SK-N-SH (cell line): ENCODE measurements around the gene CPED1. TPM values are rescaled to one million over a fixed set of nuclear protein-coding genes. Genes with fewer than 3 reads are reported as not detected.

Experiments used
- CTCF ChIA-PET: fragments of 300-600, 350-600 bp; formaldehyde crosslinking; extraction: SDS; loops from one replicate; lab custom pipeline; 2021; lab: Yijun Ruan, JAX
- POLR2A ChIA-PET: fragments of 350-600 bp; sonication (Branson Sonifier 250); formaldehyde crosslinking; extraction: SDS; loops from one replicate; lab custom pipeline; 2020; ENCODE audit warnings: antibody characterized with exemption, inconsistent platforms; lab: Yijun Ruan, JAX
- DNase-seq: peaks from one replicate; pipeline ENCODE4 v3.0.0; 2012
- H2AFZ ChIP-seq: fragments of 200-600 bp; sonication (generic); 2 replicates; pipeline ENCODE4 v1.8.1; 2016; ENCODE audit warnings: antibody characterized with exemption, mild to moderate bottlenecking, low read depth
- H3F3A ChIP-seq: fragments of 200-600 bp; sonication (generic); replicated peaks from 2 replicates; pipeline ENCODE3; 2016; ENCODE audit warnings: antibody characterized with exemption, mild to moderate bottlenecking; ENCODE audit not compliant: insufficient read depth
- H3K27ac ChIP-seq, 2 experiments: fragments of 200-500 bp in 1 of 2; fragments of 200-600 bp in 1 of 2; sonication (Bioruptor generic) in 1 of 2; sonication (generic), shearing (Covaris generic) in 1 of 2; 2 replicates each; pipeline versions ENCODE4 v1.5.1 to v1.6.1; 2014 to 2016; ENCODE audit warnings: low read depth in 2 of 2, inconsistent platforms in 1 of 2, low read length in 1 of 2, mild to moderate bottlenecking in 1 of 2, mixed read lengths in 1 of 2
- H3K27me3 ChIP-seq: fragments of 200-600 bp; sonication (generic), shearing (Covaris generic); 2 replicates; pipeline ENCODE4 v1.6.1; 2016; ENCODE audit warnings: mixed run types; ENCODE audit not compliant: insufficient read depth
- H3K36me3 ChIP-seq, 2 experiments: fragments of 200-500 bp in 1 of 2; fragments of 200-600 bp in 1 of 2; sonication (Bioruptor generic) in 1 of 2; sonication (generic) in 1 of 2; replicated peaks in 1 of 2; 2 replicates each; pipeline versions ENCODE3 to v1.5.1; 2014 to 2016; ENCODE audit warnings: low read length in 1 of 2, mild to moderate bottlenecking in 1 of 2; ENCODE audit not compliant: insufficient read depth in 2 of 2, control insufficient read depth in 1 of 2
- H3K4me1 ChIP-seq, 2 experiments: fragments of 200-500 bp in 1 of 2; fragments of 200-600 bp in 1 of 2; sonication (Bioruptor generic) in 1 of 2; sonication (generic), shearing (Covaris generic) in 1 of 2; 2 replicates each; pipeline versions ENCODE4 v1.5.1 to v1.6.1; 2014 to 2016; ENCODE audit warnings: low read depth in 1 of 2, low read length in 1 of 2, mixed run types in 1 of 2; ENCODE audit not compliant: insufficient read depth in 2 of 2, control insufficient read depth in 1 of 2
- H3K4me2 ChIP-seq: fragments of 200-600 bp; sonication (generic), shearing (Covaris generic); 2 replicates; pipeline ENCODE4 v1.6.1; 2017; ENCODE audit warnings: mixed run types
- H3K4me3 ChIP-seq, 2 experiments: fragments of 200-500 bp in 1 of 2; fragments of 200-600 bp in 1 of 2; sonication (Bioruptor generic) in 1 of 2; sonication (generic), shearing (Covaris generic) in 1 of 2; 2 replicates each; pipeline versions ENCODE4 v1.5.1 to v1.8.1; 2014 to 2016; ENCODE audit warnings: low read depth in 2 of 2, inconsistent platforms in 1 of 2, low read length in 1 of 2, mild to moderate bottlenecking in 1 of 2, mixed read lengths in 1 of 2, moderate library complexity in 1 of 2
- H3K79me2 ChIP-seq: fragments of 200-600 bp; sonication (generic); 2 replicates; pipeline ENCODE4 v1.8.1; 2017; ENCODE audit warnings: mild to moderate bottlenecking; ENCODE audit not compliant: insufficient read depth
- H3K9ac ChIP-seq: fragments of 200-600 bp; sonication (generic); 2 replicates; pipeline ENCODE4 v1.6.1; 2017; ENCODE audit warnings: mixed run types
- H3K9me2 ChIP-seq: fragments of 200-600 bp; sonication (generic); 2 replicates; pipeline ENCODE4 v1.6.1; 2017; ENCODE audit warnings: mixed run types
- H3K9me3 ChIP-seq: fragments of 200-600 bp; sonication (generic); 2 replicates; pipeline ENCODE4 v1.6.1; 2017; ENCODE audit warnings: mixed run types, mild to moderate bottlenecking, moderate library complexity
- H4K20me1 ChIP-seq: fragments of 200-600 bp; sonication (generic); 2 replicates; pipeline ENCODE4 v1.6.1; 2017; ENCODE audit warnings: mild to moderate bottlenecking, mixed run types; ENCODE audit not compliant: insufficient read depth
- CHD2 ChIP-seq: fragments of 150-350 bp; IDR thresholded peaks from 2 replicates; pipeline ENCODE4 v1.6.1; 2018; ENCODE audit warnings: low read length; ENCODE audit not compliant: partially characterized antibody
- FOSL2 ChIP-seq: IDR thresholded peaks from 2 replicates; pipeline ENCODE4 v1.4.0; 2012; ENCODE audit warnings: low read depth, mild to moderate bottlenecking, moderate library complexity, borderline replicate concordance
- FOXJ3 ChIP-seq: sonication (generic); formaldehyde crosslinking; IDR thresholded peaks from 2 replicates; pipeline ENCODE4 v1.5.1; 2020; ENCODE audit warnings: mild to moderate bottlenecking, missing genetic modification reagents
- JUND ChIP-seq: IDR thresholded peaks from 2 replicates; pipeline ENCODE4 v1.4.0; 2012
- MEF2A ChIP-seq: IDR thresholded peaks from 2 replicates; pipeline ENCODE4 v1.4.0; 2012; ENCODE audit warnings: low read depth, borderline replicate concordance
- MXI1 ChIP-seq: IDR thresholded peaks from 2 replicates; pipeline ENCODE4 v1.6.1; 2012; ENCODE audit warnings: mild to moderate bottlenecking, low read depth, low read length, improper control_type of control experiment
- NFIC ChIP-seq: IDR thresholded peaks from 2 replicates; pipeline ENCODE4 v1.4.0; 2012; ENCODE audit warnings: borderline replicate concordance
- POLR2AphosphoS5 ChIP-seq: IDR thresholded peaks from 2 replicates; pipeline ENCODE4 v1.6.1; 2012; ENCODE audit warnings: low read depth, low read length
- RFX5 ChIP-seq: IDR thresholded peaks from 2 replicates; pipeline ENCODE4 v1.6.1; 2012; ENCODE audit warnings: mild to moderate bottlenecking, improper control_type of control experiment, low read length
- RXRA ChIP-seq: IDR thresholded peaks from 2 replicates; pipeline ENCODE4 v1.4.0; 2012; ENCODE audit warnings: low read depth, mild to moderate bottlenecking, borderline replicate concordance
- TCF12 ChIP-seq: IDR thresholded peaks from 2 replicates; pipeline ENCODE4 v1.4.0; 2012
- WGBS: methylation state at CpG from one replicate; pipeline ENCODE4 v1.1.6; 2017; ENCODE audit warnings: low lambda C conversion rate; 5-methylcytosine and 5-hydroxymethylcytosine counted together
- polyA plus RNA-seq, 3 experiments: library from polyadenylated mRNA; depleted of rRNA; stranded (reverse); fragments of >200 nt; gene quantifications; 2 replicates each; pipeline ENCODE4 v1.2.3, GENCODE V29; 2012
- TF ChIP-seq, protein P1 (sequence below): fragments of 200-600 bp; sonication (generic); IDR thresholded peaks from 2 replicates; pipeline ENCODE4 v1.6.1; 2017; ENCODE audit warnings: antibody characterized with exemption, mild to moderate bottlenecking, moderate library complexity
- TF ChIP-seq, protein P2 (sequence below): fragments of 150-350 bp; IDR thresholded peaks from 2 replicates; pipeline ENCODE4 v1.6.1; 2016; ENCODE audit warnings: mild to moderate bottlenecking, low read depth, low read length
- TF ChIP-seq, protein P3 (sequence below): IDR thresholded peaks from 2 replicates; pipeline ENCODE4; 2012

CPED1 gene
- polyA plus RNA-seq, 1 of the 3 experiments (the other 2 are of a cell fraction), result 4.4 TPM

- TF ChIP-seq, protein P1, sequence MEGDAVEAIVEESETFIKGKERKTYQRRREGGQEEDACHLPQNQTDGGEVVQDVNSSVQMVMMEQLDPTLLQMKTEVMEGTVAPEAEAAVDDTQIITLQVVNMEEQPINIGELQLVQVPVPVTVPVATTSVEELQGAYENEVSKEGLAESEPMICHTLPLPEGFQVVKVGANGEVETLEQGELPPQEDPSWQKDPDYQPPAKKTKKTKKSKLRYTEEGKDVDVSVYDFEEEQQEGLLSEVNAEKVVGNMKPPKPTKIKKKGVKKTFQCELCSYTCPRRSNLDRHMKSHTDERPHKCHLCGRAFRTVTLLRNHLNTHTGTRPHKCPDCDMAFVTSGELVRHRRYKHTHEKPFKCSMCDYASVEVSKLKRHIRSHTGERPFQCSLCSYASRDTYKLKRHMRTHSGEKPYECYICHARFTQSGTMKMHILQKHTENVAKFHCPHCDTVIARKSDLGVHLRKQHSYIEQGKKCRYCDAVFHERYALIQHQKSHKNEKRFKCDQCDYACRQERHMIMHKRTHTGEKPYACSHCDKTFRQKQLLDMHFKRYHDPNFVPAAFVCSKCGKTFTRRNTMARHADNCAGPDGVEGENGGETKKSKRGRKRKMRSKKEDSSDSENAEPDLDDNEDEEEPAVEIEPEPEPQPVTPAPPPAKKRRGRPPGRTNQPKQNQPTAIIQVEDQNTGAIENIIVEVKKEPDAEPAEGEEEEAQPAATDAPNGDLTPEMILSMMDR, result no peak
- no peak for TF ChIP-seq NFIC
- no peak for TF ChIP-seq POLR2AphosphoS5
- no peak for TF ChIP-seq JUND
- TF ChIP-seq MEF2A, result no peak
- TF ChIP-seq, protein P2, sequence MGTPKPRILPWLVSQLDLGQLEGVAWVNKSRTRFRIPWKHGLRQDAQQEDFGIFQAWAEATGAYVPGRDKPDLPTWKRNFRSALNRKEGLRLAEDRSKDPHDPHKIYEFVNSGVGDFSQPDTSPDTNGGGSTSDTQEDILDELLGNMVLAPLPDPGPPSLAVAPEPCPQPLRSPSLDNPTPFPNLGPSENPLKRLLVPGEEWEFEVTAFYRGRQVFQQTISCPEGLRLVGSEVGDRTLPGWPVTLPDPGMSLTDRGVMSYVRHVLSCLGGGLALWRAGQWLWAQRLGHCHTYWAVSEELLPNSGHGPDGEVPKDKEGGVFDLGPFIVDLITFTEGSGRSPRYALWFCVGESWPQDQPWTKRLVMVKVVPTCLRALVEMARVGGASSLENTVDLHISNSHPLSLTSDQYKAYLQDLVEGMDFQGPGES, result no peak
- no peak for TF ChIP-seq MXI1
- TF ChIP-seq RFX5, result no peak
- no peak for TF ChIP-seq RXRA
- no peak for TF ChIP-seq FOXJ3
- TF ChIP-seq, protein P3, sequence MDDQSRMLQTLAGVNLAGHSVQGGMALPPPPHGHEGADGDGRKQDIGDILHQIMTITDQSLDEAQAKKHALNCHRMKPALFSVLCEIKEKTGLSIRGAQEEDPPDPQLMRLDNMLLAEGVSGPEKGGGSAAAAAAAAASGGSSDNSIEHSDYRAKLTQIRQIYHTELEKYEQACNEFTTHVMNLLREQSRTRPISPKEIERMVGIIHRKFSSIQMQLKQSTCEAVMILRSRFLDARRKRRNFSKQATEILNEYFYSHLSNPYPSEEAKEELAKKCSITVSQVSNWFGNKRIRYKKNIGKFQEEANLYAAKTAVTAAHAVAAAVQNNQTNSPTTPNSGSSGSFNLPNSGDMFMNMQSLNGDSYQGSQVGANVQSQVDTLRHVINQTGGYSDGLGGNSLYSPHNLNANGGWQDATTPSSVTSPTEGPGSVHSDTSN, result no peak
- ChIA-PET POLR2A (no interaction called here), CTCF (interaction anchor here (0.8 to 18.1 kb wide), 31 partner anchors 9 to 368 kb away, joined by 3 to 397 read pairs (median 6); partner anchors contain the start of genes CPED1 and ING3)
- Histone ChIP-seq H3K9me3 (no peaks in the 10 kb centered on the region), H3K4me2 (peak overlapping the region; percentile 68; the same call in 1 of the 2 replicates), H3K9me2 (no peaks in the 10 kb centered on the region), H3K79me2 (no peaks in the 10 kb centered on the region), H3K27ac (peak overlapping the region in 1 of 2 experiments; percentile 78; a peak in 2 of 4 replicates), H2AFZ (peak overlapping the region; percentile 75), H4K20me1 (no peaks in the 10 kb centered on the region), H3K4me3 (no peak overlapping the region), H3F3A (peaks cover 29% of the 10 kb centered on the region), H3K27me3 (no peaks in the 10 kb centered on the region), H3K4me1 (peaks cover 6 to 42% of the 10 kb centered on the region in 2 experiments), H3K36me3 (no peaks in the 10 kb centered on the region), H3K9ac (no peak overlapping the region)
- no peak for DNase-seq
These were observed 94.0 kb downstream of the CPED1 start for GRCh38 chr7:121082400-121083101.

DNA sequence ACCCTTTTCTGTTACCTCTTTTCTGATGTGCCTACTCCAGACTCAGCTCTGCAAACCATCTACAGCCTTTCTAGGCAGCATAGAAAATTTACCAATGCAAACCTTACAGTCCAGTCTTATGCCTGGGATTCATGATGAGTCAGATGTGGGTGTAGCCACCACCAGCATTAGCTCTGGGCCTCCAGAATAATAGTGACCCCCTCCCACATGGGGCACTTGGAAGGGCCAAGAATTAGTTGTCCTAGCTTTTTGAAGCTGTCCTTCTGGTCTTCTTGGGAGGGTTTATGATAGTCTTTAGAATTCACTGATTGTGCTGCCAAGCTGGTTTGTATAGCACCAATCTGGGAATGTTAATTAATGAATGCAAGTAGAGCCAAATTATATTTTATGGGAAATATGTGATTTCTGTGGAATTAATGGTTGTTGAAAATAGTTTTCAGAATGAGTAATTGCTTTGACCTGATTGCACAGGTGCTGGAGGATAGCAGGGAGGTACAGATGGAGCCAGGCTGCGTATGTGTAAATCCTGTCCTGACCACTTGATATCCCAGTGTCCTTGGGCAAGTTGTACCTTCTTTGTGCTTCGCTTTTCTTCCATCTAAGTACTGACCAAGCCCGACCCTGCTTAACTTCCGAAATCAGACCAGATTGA lies 94.8 kb downstream of the CPED1 start:
- Histone ChIP-seq H3K9ac (peak overlapping the region; percentile 2; the same call in 1 of the 2 replicates), H3K4me2 (peak overlapping the region; percentile 68), H3F3A (peaks cover 29% of the 10 kb centered on the region), H3K27me3 (no peaks in the 10 kb centered on the region), H3K27ac (peak overlapping the region in 1 of 2 experiments; percentile 78; a peak in 2 of 4 replicates), H3K36me3 (no peaks in the 10 kb centered on the region), H3K9me3 (no peaks in the 10 kb centered on the region), H4K20me1 (no peaks in the 10 kb centered on the region), H3K9me2 (no peaks in the 10 kb centered on the region), H3K79me2 (no peaks in the 10 kb centered on the region), H3K4me3 (no peak overlapping the region; a peak in 1 of 4 replicates), H3K4me1 (peaks cover 6 to 42% of the 10 kb centered on the region in 2 experiments), H2AFZ (peak overlapping the region; percentile 75)
- TF ChIP-seq TCF12, result peak; percentile 39; the same call in 1 of the 2 replicates
- TF ChIP-seq CHD2, result no peak
- TF ChIP-seq NFIC, result 0 out of 2 replicates have a peak, but pooled peaks have one; percentile 3
- TF ChIP-seq FOSL2, result peak; percentile 84; the same call in 1 of the 2 replicates
- peak; percentile 77 for TF ChIP-seq JUND
- 65% methylated on average over 4 of the region's 4 CpGs for WGBS
- CTCF ChIA-PET, result interaction anchor here (0.8 to 18.1 kb wide), 14 partner anchors 9 to 291 kb away, joined by 3 to 397 read pairs (median 14); partner anchors contain the start of gene CPED1
- POLR2A ChIA-PET, result no interaction called here
- DNase-seq, result no peak
